Stomach (tissue), 4 donors: ENCODE results near the gene DEDD.

ENCODE experiments used
- CTCF ChIP-seq, 7 experiments: fragments of 450-650 bp in 4 of 7; fragments of 200-600 bp in 3 of 7; sonication (generic) in 3 of 7; IDR thresholded peaks; one replicate each; pipeline ENCODE4 v1.5.1; 2016 to 2019; ENCODE audit warnings: antibody characterized with exemption in 7 of 7, control low read depth in 2 of 7, mild to moderate bottlenecking in 1 of 7
- EP300 ChIP-seq: sonication (generic); formaldehyde crosslinking; IDR thresholded peaks from one replicate; pipeline ENCODE4 v1.6.1; 2017; ENCODE audit warnings: antibody characterized with exemption
- POLR2A ChIP-seq, 4 donors: fragments of 450-650 bp; IDR thresholded peaks; one replicate each; pipeline ENCODE4 v1.6.1; 2016; ENCODE audit warnings: antibody characterized with exemption in 4 of 4, control low read depth in 2 of 4, mild to moderate bottlenecking in 1 of 4, moderate library complexity in 1 of 4
- POLR2AphosphoS5 ChIP-seq, 3 donors: sonication (generic); formaldehyde crosslinking; IDR thresholded peaks; one replicate each; pipeline ENCODE4 v1.6.1; 2016; ENCODE audit warnings: antibody characterized with exemption in 3 of 3

- TF ChIP-seq CTCF (IDR thresholded peaks at IDR 0.05) (peak in 4 of 7 experiments; percentile 8 to 37 (median 17)), EP300 (no peak), POLR2A (IDR thresholded peaks at IDR 0.05) (no peak), POLR2AphosphoS5 (IDR thresholded peaks at IDR 0.05) (peak; percentile 57 to 91 (median 81))
Observed at GRCh38 chr1:161165742-161166668, 33.5 kb upstream of the DEDD start, which contains the start of gene PPOX.
